CD4-positive, CD25-positive, alpha-beta regulatory T cell (primary cell): ENCODE measurements around the gene KYNU. TPM values are rescaled to one million over a fixed set of nuclear protein-coding genes. Genes with fewer than 3 reads are reported as not detected.
A peak's percentile ranks its signal among the peaks of the same experiment; 100 is the strongest.
"Not testable (repeated sequence)": the region's sequence is repeated elsewhere in the genome, so short reads cannot be mapped to it uniquely, and the experiment has no call there.

Source experiments
- ATAC-seq, 2 donors: fragments of 150-1000 bp; cut with Tn5 transposase; one replicate each; pipeline ENCODE4 v1.10.0; 2021; ENCODE audit warnings: low read depth in 2 of 2, moderate number of reproducible peaks in 2 of 2, moderate library complexity in 1 of 2
- DNase-seq, 3 donors: peaks; one replicate each; pipeline versions ENCODE4 v3.0.0 to v3.0.0-alpha.2; 2012 to 2022; ENCODE audit warnings: mixed read lengths in 1 of 3
- H3K27ac ChIP-seq: one replicate; pipeline ENCODE4 v1.7.0; 2013; ENCODE audit warnings: mild to moderate bottlenecking, low read length; ENCODE audit not compliant: insufficient read depth, poor library complexity, severe bottlenecking
- H3K27me3 ChIP-seq: one replicate; pipeline ENCODE4 v1.7.0; 2013; ENCODE audit warnings: low read length; ENCODE audit not compliant: control insufficient read depth, insufficient read depth
- H3K36me3 ChIP-seq: one replicate; pipeline ENCODE4 v1.7.0; 2013; ENCODE audit warnings: mild to moderate bottlenecking, low read length, moderate library complexity; ENCODE audit not compliant: control insufficient read depth, insufficient read depth
- H3K4me1 ChIP-seq: 2 replicates; pipeline ENCODE4 v1.7.0; 2013; ENCODE audit warnings: mild to moderate bottlenecking, low read length; ENCODE audit not compliant: insufficient read depth, control insufficient read depth, poor library complexity, severe bottlenecking
- H3K4me3 ChIP-seq: one replicate; pipeline ENCODE4 v1.7.0; 2013; ENCODE audit warnings: low read depth, mild to moderate bottlenecking, low read length, moderate library complexity
- H3K9me3 ChIP-seq, 2 experiments: 1 replicate in 1 of 2; 2 replicates in 1 of 2; pipeline ENCODE4 v1.7.0; 2013; ENCODE audit warnings: low read length in 2 of 2, mild to moderate bottlenecking in 1 of 2, moderate library complexity in 1 of 2; ENCODE audit not compliant: control insufficient read depth in 2 of 2
- H3K27ac Mint-ChIP-seq, 3 donors: one replicate each; pipeline ENCODE4 v1.8.0; 2020 to 2022; ENCODE audit warnings: mild to moderate bottlenecking in 3 of 3, mixed read lengths in 3 of 3, moderate library complexity in 2 of 3
- H3K27me3 Mint-ChIP-seq: one replicate; pipeline ENCODE4 v1.8.0; 2022; ENCODE audit warnings: mild to moderate bottlenecking, mixed read lengths
- H3K36me3 Mint-ChIP-seq: one replicate; pipeline ENCODE4 v1.8.0; 2020; ENCODE audit warnings: mixed read lengths
- H3K4me1 Mint-ChIP-seq, 4 donors: one replicate each; pipeline ENCODE4 v1.8.0; 2020 to 2022; ENCODE audit warnings: mixed read lengths in 4 of 4, mild to moderate bottlenecking in 1 of 4
- H3K4me3 Mint-ChIP-seq, 4 donors: one replicate each; pipeline ENCODE4 v1.8.0; 2020 to 2022; ENCODE audit warnings: mild to moderate bottlenecking in 4 of 4, mixed read lengths in 4 of 4, moderate library complexity in 3 of 4
- H3K9me3 Mint-ChIP-seq, 7 donors: one replicate each; pipeline ENCODE4 v1.8.0; 2020 to 2022; ENCODE audit warnings: mixed read lengths in 7 of 7, mild to moderate bottlenecking in 3 of 7, moderate library complexity in 2 of 7
- polyA plus RNA-seq, 4 donors: library from polyadenylated mRNA; unstranded; fragments of 300-500 nt; fragmentation: Illumina TruSeq; gene quantifications; one replicate each; pipeline ENCODE4 v1.2.3, GENCODE V29; 2021
- total RNA-seq: library from RNA; stranded (reverse); gene quantifications from one replicate; pipeline ENCODE4 v1.2.3, GENCODE V29; 2022

KYNU gene
- total and polyA plus RNA-seq, 5 donors from 2014 or later = 0.08 TPM; not detected in 4

GRCh38 chr2:142879151-142879550, 1.7 kb downstream of the KYNU start:
- Histone ChIP-seq H3K9me3 (no peaks in the 10 kb centered on the region), H3K4me1 (no peaks in the 10 kb centered on the region), H3K4me3 (no peak overlapping the region), H3K36me3 (no peaks in the 10 kb centered on the region), H3K27ac (no peak overlapping the region), H3K27me3 (no peaks in the 10 kb centered on the region)
- Mint-ChIP-seq H3K27ac (peak overlapping the region in 1 of 3 donors; percentile 5), H3K9me3 (peaks cover 0 to 3% (median 1%) of the 10 kb centered on the region in 7 donors), H3K36me3 (no peaks in the 10 kb centered on the region), H3K27me3 (peaks cover 5% of the 10 kb centered on the region), H3K4me3 (no peak overlapping the region), H3K4me1 (no peaks in the 10 kb centered on the region)
- no peak for DNase-seq
- ATAC-seq = no peak

- Histone ChIP-seq H3K27me3 (no peaks in the 10 kb centered on the region), H3K36me3 (no peaks in the 10 kb centered on the region), H3K27ac (no peak overlapping the region), H3K4me3 (no peak overlapping the region), H3K9me3 (no peaks in the 10 kb centered on the region), H3K4me1 (no peaks in the 10 kb centered on the region)
- Mint-ChIP-seq H3K36me3 (no peaks in the 10 kb centered on the region), H3K4me3 (no peak overlapping the region), H3K27ac (no peak overlapping the region), H3K27me3 (peaks cover 5% of the 10 kb centered on the region), H3K9me3 (peaks cover 0 to 3% (median 0%) of the 10 kb centered on the region in 7 donors), H3K4me1 (no peaks in the 10 kb centered on the region)
- ATAC-seq (no peak), DNase-seq (no peak)
Measured at GRCh38 chr2:142880279-142880678, 2.8 kb downstream of the KYNU start.

DNA sequence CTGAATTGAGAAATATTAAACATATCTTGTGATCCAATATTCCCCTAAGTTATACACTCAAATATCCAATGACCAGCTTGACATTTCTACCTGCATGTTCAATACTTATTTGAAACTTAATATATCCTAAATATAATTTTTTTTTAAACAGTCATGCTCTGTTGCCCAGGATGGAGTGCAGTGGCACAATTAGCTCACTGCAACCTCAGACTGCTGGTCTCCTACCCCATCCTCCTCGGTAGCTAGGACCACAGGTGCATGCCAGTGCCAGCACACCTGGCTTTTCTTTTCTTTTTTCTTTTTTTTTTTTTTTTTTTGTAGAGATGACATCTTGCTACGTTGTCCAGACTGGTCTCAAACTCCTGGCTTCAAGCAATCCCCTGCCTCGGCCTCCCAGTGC, 4.2 kb downstream of the KYNU start:
- H3K27ac ChIP-seq = no peak overlapping the region
- H3K4me1 Mint-ChIP-seq = no peaks in the 10 kb centered on the region
- no peaks in the 10 kb centered on the region for H3K4me1 ChIP-seq
- H3K4me3 Mint-ChIP-seq = no peak overlapping the region
- H3K27me3 Mint-ChIP-seq = peaks cover 5% of the 10 kb centered on the region
- H3K36me3 ChIP-seq = no peaks in the 10 kb centered on the region
- no peaks in the 10 kb centered on the region for H3K36me3 Mint-ChIP-seq
- no peak for ATAC-seq
- no peak overlapping the region for H3K27ac Mint-ChIP-seq
- no peaks in the 10 kb centered on the region for H3K27me3 ChIP-seq
- no peak overlapping the region for H3K4me3 ChIP-seq
- H3K9me3 Mint-ChIP-seq = peaks cover 0 to 3% (median 1%) of the 10 kb centered on the region in 7 donors
- DNase-seq = no peak
- no peaks in the 10 kb centered on the region for H3K9me3 ChIP-seq

GRCh38 chr2:142882500-142882899, 5.0 kb downstream of the KYNU start:
- not testable (repeated sequence) for H3K9me3 ChIP-seq, H3K36me3 Mint-ChIP-seq, H3K27ac Mint-ChIP-seq, H3K9me3 Mint-ChIP-seq, H3K4me1 Mint-ChIP-seq, H3K4me1 ChIP-seq, H3K4me3 Mint-ChIP-seq, DNase-seq, H3K4me3 ChIP-seq, H3K27me3 Mint-ChIP-seq, H3K36me3 ChIP-seq, H3K27me3 ChIP-seq, H3K27ac ChIP-seq, ATAC-seq

DNA sequence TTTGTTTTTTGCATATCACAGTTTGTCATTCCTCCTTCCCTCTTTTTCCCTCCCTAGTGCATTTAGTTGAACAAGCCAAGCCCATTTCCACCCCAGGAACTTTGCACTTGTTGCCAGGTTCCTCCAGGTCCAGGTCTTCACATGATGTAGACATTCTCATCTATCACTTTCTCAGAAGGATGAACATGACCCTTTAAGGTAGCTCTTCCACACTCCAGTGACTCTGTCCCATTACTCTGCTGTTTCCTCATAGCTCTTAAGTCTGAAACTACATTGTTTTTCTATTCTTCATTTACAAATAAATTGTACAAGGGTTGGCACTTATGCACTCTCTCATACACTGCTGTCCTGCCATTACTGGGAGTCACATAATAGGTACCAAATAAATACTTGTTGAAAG, 6.1 kb downstream of the KYNU start:
- Mint-ChIP-seq H3K9me3 (peaks cover 0 to 3% (median 1%) of the 10 kb centered on the region in 7 donors), H3K27ac (no peak overlapping the region), H3K27me3 (peaks cover 5% of the 10 kb centered on the region), H3K4me1 (no peaks in the 10 kb centered on the region), H3K4me3 (no peak overlapping the region), H3K36me3 (no peaks in the 10 kb centered on the region)
- no peaks in the 10 kb centered on the region for H3K27me3 ChIP-seq
- no peak for DNase-seq
- H3K36me3 ChIP-seq = no peaks in the 10 kb centered on the region
- no peak for ATAC-seq
- H3K4me1 ChIP-seq = no peaks in the 10 kb centered on the region
- H3K9me3 ChIP-seq = no peaks in the 10 kb centered on the region
- H3K4me3 ChIP-seq = no peak overlapping the region
- H3K27ac ChIP-seq = no peak overlapping the region

DNA sequence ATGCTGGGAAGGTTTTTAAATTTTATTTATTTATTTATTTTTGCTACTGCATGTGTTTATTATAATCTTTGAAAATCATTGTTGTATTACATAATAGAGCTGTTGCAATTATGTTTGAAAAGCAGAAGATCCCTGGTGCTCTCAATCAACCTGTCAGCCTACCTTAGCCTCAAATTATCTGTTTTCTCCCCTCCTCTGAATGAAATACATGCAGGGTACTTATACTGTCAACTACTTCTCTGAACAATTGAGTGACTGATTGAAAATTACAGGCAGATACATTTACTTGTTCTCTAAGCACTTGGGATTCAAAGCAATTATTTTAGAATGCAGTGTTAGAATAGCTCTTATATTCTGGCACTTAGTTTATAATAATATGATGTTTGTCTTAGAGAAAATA, 8.1 kb downstream of the KYNU start:
- H3K27me3 ChIP-seq = no peaks in the 10 kb centered on the region
- H3K4me3 Mint-ChIP-seq = no peak overlapping the region
- no peaks in the 10 kb centered on the region for H3K4me1 ChIP-seq
- H3K9me3 Mint-ChIP-seq = peaks cover 0 to 3% (median 2%) of the 10 kb centered on the region in 7 donors
- H3K4me1 Mint-ChIP-seq = no peaks in the 10 kb centered on the region
- H3K4me3 ChIP-seq = no peak overlapping the region
- no peaks in the 10 kb centered on the region for H3K36me3 Mint-ChIP-seq
- peaks cover 5% of the 10 kb centered on the region for H3K27me3 Mint-ChIP-seq
- H3K27ac Mint-ChIP-seq = no peak overlapping the region
- no peak overlapping the region for H3K27ac ChIP-seq
- no peak for DNase-seq
- ATAC-seq = no peak
- H3K36me3 ChIP-seq = no peaks in the 10 kb centered on the region
- H3K9me3 ChIP-seq = no peaks in the 10 kb centered on the region

GRCh38 chr2:142892715-142893114, 15.3 kb downstream of the KYNU start:
- no peaks in the 10 kb centered on the region for H3K36me3 ChIP-seq
- no peaks in the 10 kb centered on the region for H3K27me3 Mint-ChIP-seq
- peaks cover 0 to 3% (median 0%) of the 10 kb centered on the region in 7 donors for H3K9me3 Mint-ChIP-seq
- H3K4me1 ChIP-seq = no peaks in the 10 kb centered on the region
- no peaks in the 10 kb centered on the region for H3K36me3 Mint-ChIP-seq
- H3K27ac Mint-ChIP-seq = no peak overlapping the region
- no peaks in the 10 kb centered on the region for H3K27me3 ChIP-seq
- no peak for DNase-seq
- H3K4me1 Mint-ChIP-seq = peaks cover 0 to 3% (median 0%) of the 10 kb centered on the region in 4 donors
- no peak overlapping the region for H3K4me3 ChIP-seq
- ATAC-seq = no peak
- H3K27ac ChIP-seq = no peak overlapping the region
- H3K4me3 Mint-ChIP-seq = no peak overlapping the region
- no peaks in the 10 kb centered on the region for H3K9me3 ChIP-seq

DNA sequence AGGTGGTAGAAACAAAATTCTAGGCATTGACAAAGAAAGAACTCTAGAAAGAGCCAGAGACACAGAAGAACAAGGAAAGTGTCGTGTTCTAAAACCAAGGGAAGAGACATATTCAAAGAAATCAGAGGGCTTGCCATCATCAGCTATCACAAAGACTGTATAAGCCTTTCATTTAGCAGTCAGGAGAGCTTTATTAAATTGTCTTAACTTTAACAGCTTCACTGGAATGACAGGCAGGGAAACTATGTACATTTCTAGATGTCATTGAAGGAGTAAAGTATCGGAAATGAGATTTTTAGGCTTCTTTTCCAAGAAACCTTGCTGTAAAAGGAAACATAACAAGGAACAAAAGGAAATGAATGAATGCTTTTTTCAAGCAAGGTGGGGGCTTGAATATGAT, 15.8 kb downstream of the KYNU start:
- Histone ChIP-seq H3K4me3 (no peak overlapping the region), H3K9me3 (no peaks in the 10 kb centered on the region), H3K4me1 (no peaks in the 10 kb centered on the region), H3K36me3 (no peaks in the 10 kb centered on the region), H3K27ac (no peak overlapping the region), H3K27me3 (no peaks in the 10 kb centered on the region)
- H3K27me3 Mint-ChIP-seq = no peaks in the 10 kb centered on the region
- ATAC-seq (no peak), DNase-seq (no peak)
- no peak overlapping the region for H3K27ac Mint-ChIP-seq
- H3K9me3 Mint-ChIP-seq = peaks cover 0 to 3% (median 0%) of the 10 kb centered on the region in 7 donors
- H3K4me1 Mint-ChIP-seq = peaks cover 0 to 3% (median 0%) of the 10 kb centered on the region in 4 donors
- H3K4me3 Mint-ChIP-seq = no peak overlapping the region
- H3K36me3 Mint-ChIP-seq = no peaks in the 10 kb centered on the region
